Nasal cavity respiratory epithelium epithelial cell of viscerocranial mucosa (primary cell): ENCODE results near the gene DYNC2LI1. TPM values are rescaled to one million over a fixed set of nuclear protein-coding genes. Genes with fewer than 3 reads are reported as not detected.

Source experiments
- total RNA-seq: library from RNA; depleted of rRNA; stranded (reverse); fragments of >200 nt; gene quantifications from 2 replicates; pipeline ENCODE4 v1.2.3, GENCODE V29; 2014

Gene DYNC2LI1
- total RNA-seq, result 15.0 and 17.7 TPM in 2 replicates

DNA sequence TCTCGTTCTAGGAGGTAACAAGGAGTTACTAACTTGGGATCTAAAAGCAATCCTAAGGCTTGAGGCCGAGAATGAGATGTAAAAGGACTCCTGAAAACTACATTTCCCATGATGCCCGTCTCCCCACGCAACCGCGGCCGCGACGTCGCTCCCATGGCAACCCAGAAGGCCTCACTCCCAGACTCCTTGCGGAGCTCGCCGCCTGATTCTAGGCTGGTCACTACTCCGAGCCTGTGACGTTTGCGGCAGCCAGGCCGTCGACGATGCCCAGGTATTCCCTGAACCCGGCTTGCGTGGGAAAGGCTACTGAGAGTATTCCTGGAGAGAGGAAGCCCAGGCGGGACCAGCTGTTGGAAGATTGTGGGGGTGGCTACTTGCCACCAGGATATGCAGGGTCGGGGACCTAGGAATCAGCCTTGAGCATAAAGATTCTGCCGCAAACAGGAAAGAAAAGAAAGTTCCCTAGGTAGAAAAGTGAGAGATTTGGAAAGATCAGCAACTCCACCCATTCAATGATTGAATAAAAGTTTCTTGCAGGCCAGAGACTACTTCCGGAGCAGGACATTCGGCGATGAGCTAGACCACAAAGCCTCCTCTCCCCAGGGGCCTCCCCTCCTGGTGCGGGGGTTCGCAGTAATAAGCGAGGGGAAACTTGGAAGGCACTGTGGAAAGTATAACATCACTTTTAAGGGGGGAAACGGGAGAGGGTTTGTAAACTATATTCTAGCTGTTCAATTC, at the start of gene DYNC2LI1:
Gene DYNC2LI1 (plus strand): TSS at position 164 of the 738 bp plus-strand sequence. CDS start 100 bp downstream, at position 264.

DNA sequence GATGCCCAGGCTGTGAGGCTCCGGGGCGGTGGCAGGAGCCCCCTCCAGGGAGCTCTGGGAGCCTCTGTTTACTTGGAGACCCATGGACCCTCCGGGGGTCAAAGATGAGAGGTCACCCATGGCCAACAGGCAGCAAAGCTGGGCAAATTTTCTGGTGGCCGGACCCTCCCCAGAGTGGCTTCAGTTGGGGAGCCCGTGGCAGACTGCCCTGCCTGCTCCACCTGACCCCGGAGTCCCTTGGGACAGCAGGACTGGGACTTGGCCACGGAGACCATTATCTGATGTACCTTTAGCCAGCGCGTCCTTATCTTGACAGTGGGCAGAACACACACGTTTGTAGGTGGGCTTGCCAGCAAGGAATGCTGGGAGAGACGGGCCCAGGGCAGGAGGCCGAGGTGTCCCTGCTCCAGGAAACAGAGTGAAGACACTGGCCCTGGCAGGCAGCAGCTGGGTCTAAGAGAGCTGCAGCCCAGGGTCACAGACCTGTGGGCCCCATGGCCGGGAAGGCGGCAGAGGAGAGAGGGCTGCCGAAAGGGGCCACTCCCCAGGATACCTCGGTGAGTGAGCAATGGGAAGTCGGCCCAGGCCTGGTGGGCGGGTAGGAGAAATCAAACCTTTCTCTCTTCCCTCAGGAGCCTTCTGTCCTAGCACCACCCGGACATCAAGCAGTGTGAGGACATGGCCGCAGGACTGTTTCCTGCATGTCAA, 64.9 kb downstream of the DYNC2LI1 start, which contains the start of the genes ABCG5 and ABCG8:
Gene ABCG5 (minus strand): TSS at position 280 of the 708 bp plus-strand sequence. CDS start 160 bp downstream, at position 120.
Gene ABCG8 (plus strand): TSS at position 412 of the 708 bp plus-strand sequence. CDS start 83 bp downstream, at position 495.

Other genes starting within 250 kb of the DYNC2LI1 start
- 26.3 and 38.0 TPM in 2 replicates for gene THADA, start 178.0 kb upstream of the DYNC2LI1 start, total RNA-seq
- 0.43 and 1.4 TPM in 2 replicates for gene PLEKHH2, start 136.8 kb upstream of the DYNC2LI1 start, total RNA-seq
- gene C1GALT1C1L, start 97.6 kb upstream of the DYNC2LI1 start, total RNA-seq, result under 0.01 and 0.14 TPM in 2 replicates
- gene ABCG5, start 64.8 kb downstream of the DYNC2LI1 start, total RNA-seq, result not detected in 2 replicates
- gene ABCG8, start 64.9 kb downstream of the DYNC2LI1 start, total RNA-seq, result not detected in 2 replicates
- gene LRPPRC, start 221.9 kb downstream of the DYNC2LI1 start, total RNA-seq, result 85.4 and 146 TPM in 2 replicates